BLaER1 (cell line): ENCODE data around the gene MN1.
"Not testable (repeated sequence)": the region's sequence is repeated elsewhere in the genome, so short reads cannot be mapped to it uniquely, and the experiment has no call there.

Experiments
- H3K27ac ChIP-seq: shearing (Covaris generic); formaldehyde crosslinking; 2 replicates; pipeline ENCODE4 v1.8.1; 2022
- H3K27me3 ChIP-seq: shearing (Covaris generic); formaldehyde crosslinking; 2 replicates; pipeline ENCODE4 v1.8.1; 2022
- H3K36me3 ChIP-seq: shearing (Covaris generic); formaldehyde crosslinking; 2 replicates; pipeline ENCODE4 v1.8.1; 2022
- H3K4me1 ChIP-seq: shearing (Covaris generic); formaldehyde crosslinking; 2 replicates; pipeline ENCODE4 v1.8.1; 2022
- H3K4me2 ChIP-seq: shearing (Covaris generic); formaldehyde crosslinking; 2 replicates; pipeline ENCODE4 v1.8.1; 2022
- H3K4me3 ChIP-seq: shearing (Covaris generic); formaldehyde crosslinking; 2 replicates; pipeline ENCODE4 v1.8.1; 2022
- H3K9ac ChIP-seq: shearing (Covaris generic); formaldehyde crosslinking; 2 replicates; pipeline ENCODE4 v1.8.1; 2022
- H3K9me3 ChIP-seq: shearing (Covaris generic); formaldehyde crosslinking; 2 replicates; pipeline ENCODE4 v1.8.1; 2022
- H4K20me1 ChIP-seq: shearing (Covaris generic); formaldehyde crosslinking; 2 replicates; pipeline ENCODE4 v1.8.1; 2022
- Cebpa-rat ChIP-seq: shearing (Covaris generic); IDR thresholded peaks from 2 replicates; pipeline ENCODE4 v1.8.1; 2022

The MN1 gene

GRCh38 chr22:27748349-27748748, 53.2 kb downstream of the MN1 start:
- Histone ChIP-seq H3K9ac (no peak overlapping the region), H3K36me3 (no peaks in the 10 kb centered on the region), H4K20me1 (no peaks in the 10 kb centered on the region), H3K4me1 (peaks cover 49% of the 10 kb centered on the region), H3K9me3 (no peaks in the 10 kb centered on the region), H3K27me3 (no peaks in the 10 kb centered on the region), H3K27ac (no peak overlapping the region), H3K4me2 (peak overlapping the region; percentile 82), H3K4me3 (no peak overlapping the region)
- no peak for TF ChIP-seq Cebpa-rat

GRCh38 chr22:27747396-27748221, 53.9 kb downstream of the MN1 start:
- no peaks in the 10 kb centered on the region for H3K27me3 ChIP-seq
- peaks cover 41% of the 10 kb centered on the region for H3K4me1 ChIP-seq
- no peak for TF ChIP-seq Cebpa-rat
- no peaks in the 10 kb centered on the region for H3K9me3 ChIP-seq
- H4K20me1 ChIP-seq, result no peaks in the 10 kb centered on the region
- H3K27ac ChIP-seq, result no peak overlapping the region
- H3K4me2 ChIP-seq, result no peak overlapping the region
- no peaks in the 10 kb centered on the region for H3K36me3 ChIP-seq
- no peak overlapping the region for H3K4me3 ChIP-seq
- H3K9ac ChIP-seq, result no peak overlapping the region

- Histone ChIP-seq H3K9ac (no peak overlapping the region), H3K4me3 (no peak overlapping the region), H3K4me2 (no peak overlapping the region), H3K27me3 (no peaks in the 10 kb centered on the region), H3K27ac (no peak overlapping the region), H3K36me3 (no peaks in the 10 kb centered on the region), H4K20me1 (no peaks in the 10 kb centered on the region), H3K4me1 (peaks cover 41% of the 10 kb centered on the region), H3K9me3 (no peaks in the 10 kb centered on the region)
- no peak for TF ChIP-seq Cebpa-rat
Observed at GRCh38 chr22:27746918-27747317, 54.6 kb downstream of the MN1 start.

- no peak overlapping the region for H3K4me2 ChIP-seq
- H3K27me3 ChIP-seq, result no peaks in the 10 kb centered on the region
- H4K20me1 ChIP-seq, result no peaks in the 10 kb centered on the region
- H3K4me1 ChIP-seq, result peaks cover 32% of the 10 kb centered on the region
- H3K4me3 ChIP-seq, result no peak overlapping the region
- H3K27ac ChIP-seq, result no peak overlapping the region
- H3K9ac ChIP-seq, result no peak overlapping the region
- H3K9me3 ChIP-seq, result peaks cover 3% of the 10 kb centered on the region; the same call in 1 of the 2 replicates
- H3K36me3 ChIP-seq, result no peaks in the 10 kb centered on the region
- no peak for TF ChIP-seq Cebpa-rat
Observed at GRCh38 chr22:27745809-27746208, 55.7 kb downstream of the MN1 start.

GRCh38 chr22:27745154-27745553, 56.4 kb downstream of the MN1 start:
- Histone ChIP-seq H3K4me2 (no peak overlapping the region), H3K36me3 (no peaks in the 10 kb centered on the region), H3K9ac (no peak overlapping the region), H3K4me3 (no peak overlapping the region), H3K27me3 (no peaks in the 10 kb centered on the region), H3K9me3 (peaks cover 7% of the 10 kb centered on the region; the same call in 1 of the 2 replicates), H4K20me1 (no peaks in the 10 kb centered on the region), H3K27ac (no peak overlapping the region), H3K4me1 (peaks cover 25% of the 10 kb centered on the region)
- no peak for TF ChIP-seq Cebpa-rat

GRCh38 chr22:27744078-27744477, 57.5 kb downstream of the MN1 start:
- H4K20me1 ChIP-seq, H3K36me3 ChIP-seq, H3K27ac ChIP-seq, H3K4me2 ChIP-seq, H3K27me3 ChIP-seq, H3K9me3 ChIP-seq, H3K9ac ChIP-seq, H3K4me3 ChIP-seq: not testable (repeated sequence)
- peaks cover 15% of the 10 kb centered on the region for H3K4me1 ChIP-seq

GRCh38 chr22:27740202-27740748, 61.3 kb downstream of the MN1 start:
- Histone ChIP-seq H3K27me3 (no peaks in the 10 kb centered on the region; the same call in 1 of the 2 replicates), H3K9ac (no peak overlapping the region), H3K36me3 (no peaks in the 10 kb centered on the region), H3K4me3 (no peak overlapping the region), H4K20me1 (no peaks in the 10 kb centered on the region), H3K27ac (no peak overlapping the region), H3K4me2 (no peak overlapping the region), H3K4me1 (no peaks in the 10 kb centered on the region), H3K9me3 (peaks cover 13% of the 10 kb centered on the region)
- TF ChIP-seq Cebpa-rat, result no peak

GRCh38 chr22:27737521-27737920, 64.0 kb downstream of the MN1 start:
- H3K4me3 ChIP-seq, result no peak overlapping the region
- no peak overlapping the region for H3K27ac ChIP-seq
- H3K36me3 ChIP-seq, result no peaks in the 10 kb centered on the region
- H3K4me2 ChIP-seq, result no peak overlapping the region
- peaks cover 13% of the 10 kb centered on the region for H3K9me3 ChIP-seq
- H3K9ac ChIP-seq, result no peak overlapping the region
- no peak for TF ChIP-seq Cebpa-rat
- no peaks in the 10 kb centered on the region for H4K20me1 ChIP-seq
- no peaks in the 10 kb centered on the region for H3K4me1 ChIP-seq
- no peaks in the 10 kb centered on the region; the same call in 1 of the 2 replicates for H3K27me3 ChIP-seq

- peaks cover 7% of the 10 kb centered on the region; the same call in 1 of the 2 replicates for H3K4me1 ChIP-seq
- H3K27ac ChIP-seq, result no peak overlapping the region
- H4K20me1 ChIP-seq, result no peaks in the 10 kb centered on the region
- no peak overlapping the region for H3K4me2 ChIP-seq
- no peaks in the 10 kb centered on the region for H3K36me3 ChIP-seq
- no peak overlapping the region for H3K4me3 ChIP-seq
- TF ChIP-seq Cebpa-rat, result no peak
- H3K9ac ChIP-seq, result no peak overlapping the region
- peaks cover 6% of the 10 kb centered on the region for H3K9me3 ChIP-seq
- H3K27me3 ChIP-seq, result no peaks in the 10 kb centered on the region; the same call in 1 of the 2 replicates
Observed at GRCh38 chr22:27734066-27734465, 67.5 kb downstream of the MN1 start.

GRCh38 chr22:27732841-27733240, 68.7 kb downstream of the MN1 start:
- no peaks in the 10 kb centered on the region for H3K36me3 ChIP-seq
- peaks cover 11% of the 10 kb centered on the region; the same call in 1 of the 2 replicates for H3K4me1 ChIP-seq
- no peaks in the 10 kb centered on the region for H4K20me1 ChIP-seq
- TF ChIP-seq Cebpa-rat, result no peak
- H3K4me3 ChIP-seq, result no peak overlapping the region
- H3K4me2 ChIP-seq, result no peak overlapping the region
- H3K27ac ChIP-seq, result no peak overlapping the region
- no peak overlapping the region for H3K9ac ChIP-seq
- H3K27me3 ChIP-seq, result no peaks in the 10 kb centered on the region; the same call in 1 of the 2 replicates
- peaks cover 3% of the 10 kb centered on the region for H3K9me3 ChIP-seq
